ENCODE measurements around the gene MAP3K2. TPM values are rescaled to one million over a fixed set of nuclear protein-coding genes. Genes with fewer than 3 reads are reported as not detected.

Gene MAP3K2
- total RNA-seq, 2 experiments from 2014 or later: 103 to 105 TPM

DNA sequence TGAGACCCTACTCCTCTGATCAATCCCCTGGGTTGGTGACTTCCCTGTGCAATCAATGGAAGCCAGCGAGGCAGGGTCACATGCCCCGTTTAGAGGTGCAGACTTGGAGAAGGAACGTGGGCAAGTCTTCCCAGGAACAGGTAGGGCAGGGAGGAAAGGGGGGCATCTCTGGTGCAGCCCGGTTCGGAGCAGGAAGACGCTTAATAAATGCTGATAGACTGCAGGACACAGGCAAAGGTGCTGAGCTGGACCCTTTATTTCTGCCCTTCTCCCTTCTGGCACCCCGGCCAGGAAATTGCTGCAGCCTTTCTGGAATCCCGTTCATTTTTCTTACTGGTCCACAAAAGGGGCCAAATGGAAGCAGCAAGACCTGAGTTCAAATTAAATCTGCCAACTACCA lies 29.6 kb upstream of the MAP3K2 start:
- Histone ChIP-seq H3K27ac (ENCODE audit: low read depth in 1 of 2, low read length in 2 of 2) (no peak overlapping the region), H3K9me3 (ENCODE audit: control insufficient read depth in 1 of 2, insufficient read depth in 1 of 2, low read length in 2 of 2) (peaks cover 0 to 6% of the 10 kb centered on the region in 2 experiments), H3K4me3 (ENCODE audit: low read length) (no peak overlapping the region), H3K36me3 (ENCODE audit: insufficient read depth, low read length) (no peaks in the 10 kb centered on the region), H3K27me3 (ENCODE audit: control insufficient read depth in 1 of 2, insufficient read depth in 2 of 2, low read length in 2 of 2) (peaks cover 3 to 8% of the 10 kb centered on the region in 2 experiments), H3K4me1 (ENCODE audit: insufficient read depth, low read length) (peaks cover 21% of the 10 kb centered on the region)
- CTCF ChIA-PET: interaction anchor here (2.6 to 2.7 kb wide), 2 partner anchors 19 to 32 kb away, joined by 8 to 20 read pairs; no protein-coding TSS in a partner anchor
- DNase-seq (no peak), ATAC-seq (ENCODE audit: poor library complexity) (no peak)
- TF ChIP-seq CTCF (IDR thresholded peaks at IDR 0.05): no peak
- Mint-ChIP-seq H3K27me3 (peaks cover 20% of the 10 kb centered on the region), H3K36me3 (ENCODE audit: low read depth) (no peaks in the 10 kb centered on the region), H3K9me3 (peaks cover 3% of the 10 kb centered on the region), H3K4me3 (peak overlapping the region; percentile 87), H3K27ac (no peak overlapping the region), H3K4me1 (ENCODE audit: low read depth) (peaks cover 15% of the 10 kb centered on the region)
- POLR2A ChIA-PET: no interaction called here
- intact Hi-C loops (cut with DNase I, micrococcal nuclease): loop anchor here (2.0 to 10.0 kb wide), 3 partner anchors 63 to 333 kb away; no protein-coding TSS in a partner anchor

GRCh38 chr2:127416506-127417001 lies 28.8 kb upstream of the MAP3K2 start:
- H3K4me3 Mint-ChIP-seq: peak overlapping the region; percentile 87
- peak overlapping the region; percentile 70 for H3K4me3 ChIP-seq (ENCODE audit: low read length)
- DNase-seq: no peak

More at GRCh38 chr2:127416506-127417001, 28.8 kb upstream of the MAP3K2 start:
- H3K9me3 ChIP-seq (ENCODE audit: control insufficient read depth in 1 of 2, insufficient read depth in 1 of 2, low read length in 2 of 2): no peaks in the 10 kb centered on the region
- CTCF ChIA-PET: interaction anchor here (0.6 to 2.7 kb wide), 18 partner anchors 8 to 123 kb away, joined by 3 to 29 read pairs (median 6); partner anchors contain the start of genes ERCC3 and MAP3K2
- H3K36me3 ChIP-seq (ENCODE audit: insufficient read depth, low read length): no peaks in the 10 kb centered on the region
- Mint-ChIP-seq H3K9me3 (peaks cover 3% of the 10 kb centered on the region), H3K27ac (peak overlapping the region; percentile 45), H3K27me3 (peaks cover 11% of the 10 kb centered on the region), H3K4me1 (ENCODE audit: low read depth) (peaks cover 15% of the 10 kb centered on the region), H3K36me3 (ENCODE audit: low read depth) (no peaks in the 10 kb centered on the region)
- intact Hi-C loops (cut with DNase I, micrococcal nuclease): loop anchor here (1.0 to 10.0 kb wide), 5 partner anchors 29 to 332 kb away; partner anchors contain the start of gene MAP3K2 (in 1 of the 2)
- POLR2A ChIA-PET: interaction anchor here (0.9 to 3.3 kb wide), 3 partner anchors 26 to 110 kb away, joined by 3 to 20 read pairs (median 6); partner anchors contain the start of genes IWS1 and MAP3K2
- no peak for TF ChIP-seq CTCF (IDR thresholded peaks at IDR 0.05)
- peaks cover 0 to 3% of the 10 kb centered on the region in 2 experiments for H3K27me3 ChIP-seq (ENCODE audit: control insufficient read depth in 1 of 2, insufficient read depth in 2 of 2, low read length in 2 of 2)
- no peak overlapping the region for H3K27ac ChIP-seq (ENCODE audit: low read depth in 1 of 2, low read length in 2 of 2)
- ATAC-seq (ENCODE audit: poor library complexity): peak; percentile 9
- H3K4me1 ChIP-seq (ENCODE audit: insufficient read depth, low read length): peaks cover 21% of the 10 kb centered on the region
